Lung (tissue), 12 donors: ENCODE measurements around the gene AUTS2. TPM values are rescaled to one million over a fixed set of nuclear protein-coding genes. Genes with fewer than 3 reads are reported as not detected.
A peak's percentile ranks its signal among the peaks of the same experiment; 100 is the strongest.

Experiments used
- ATAC-seq: fragments of 200-7000 bp; cut with Tn5 transposase; one replicate; pipeline ENCODE4 v1.9.1; 2020; ENCODE audit warnings: moderate number of reproducible peaks; ENCODE audit not compliant: insufficient read depth, low FRiP score
- DNase-seq, 3 donors: peaks; one replicate each; pipeline ENCODE4 v3.0.0-alpha.2; 2013 to 2017
- H3K27ac ChIP-seq, 2 donors: one replicate each; pipeline ENCODE4 v1.5.1; 2013; ENCODE audit warnings: mild to moderate bottlenecking in 2 of 2, moderate library complexity in 2 of 2, control low read depth in 1 of 2, inconsistent platforms in 1 of 2, low read depth in 1 of 2, low read length in 1 of 2
- H3K27me3 ChIP-seq, 3 donors: one replicate each; pipeline ENCODE4 v1.5.1; 2013; ENCODE audit warnings: low read length in 2 of 3; ENCODE audit not compliant: control insufficient read depth in 3 of 3, insufficient read depth in 3 of 3
- H3K36me3 ChIP-seq, 4 donors: one replicate each; pipeline ENCODE4 v1.5.1; 2013; ENCODE audit warnings: low read length in 4 of 4, mild to moderate bottlenecking in 1 of 4, moderate library complexity in 1 of 4; ENCODE audit not compliant: control insufficient read depth in 4 of 4, insufficient read depth in 4 of 4
- H3K4me1 ChIP-seq, 5 donors: one replicate each; pipeline ENCODE4 v1.5.1; 2013; ENCODE audit warnings: low read length in 5 of 5, mild to moderate bottlenecking in 2 of 5, moderate library complexity in 1 of 5; ENCODE audit not compliant: control insufficient read depth in 5 of 5, insufficient read depth in 5 of 5
- H3K4me3 ChIP-seq: one replicate; pipeline ENCODE4 v1.5.1; 2013; ENCODE audit warnings: mild to moderate bottlenecking, control low read depth, moderate library complexity
- H3K9ac ChIP-seq, 2 donors: one replicate each; pipeline ENCODE4 v1.5.1; 2013; ENCODE audit warnings: low read length in 2 of 2, control low read depth in 1 of 2; ENCODE audit not compliant: insufficient read depth in 1 of 2
- H3K9me3 ChIP-seq, 4 donors: one replicate each; pipeline ENCODE4 v1.5.1; 2013; ENCODE audit warnings: low read length in 3 of 4, mild to moderate bottlenecking in 1 of 4, moderate library complexity in 1 of 4; ENCODE audit not compliant: control insufficient read depth in 4 of 4, insufficient read depth in 3 of 4
- CTCF ChIP-seq: IDR thresholded peaks from 2 replicates; pipeline ENCODE4 v1.5.1; 2012; ENCODE audit warnings: mild to moderate bottlenecking; ENCODE audit errors: control extremely low read depth, extremely low read depth
- WGBS, 2 donors: extraction: QIAGEN DNeasy Blood & Tissue Kit; methylation state at CpG; one replicate each; pipeline ENCODE4 v1.1.7; 2013; 5-methylcytosine and 5-hydroxymethylcytosine counted together
- polyA plus RNA-seq, 2 donors: library from polyadenylated mRNA; stranded (reverse); fragments of 200-250 nt; gene quantifications; one replicate each; pipeline ENCODE4 v1.2.1, GENCODE V29; 2013
- total RNA-seq, 2 donors: library from RNA; depleted of rRNA in 1 of 2; stranded (reverse); fragments of >200 nt in 1 of 2; gene quantifications; one replicate each; pipeline ENCODE4 v1.2.1, GENCODE V29; 2014 to 2021
- donor health status: control.
- donor health status: control.
- donor health status: Bipolar disorder and iron deficiency.
- donor health status: healthy.
- donor health status: DM: yes; HTN: yes; CAD: no.

AUTS2 gene
- total and polyA plus RNA-seq, 4 donors: 11.8 to 115 (median 40.6) TPM

GRCh38 chr7:70640266-70640833 lies 1042.1 kb downstream of the AUTS2 start:
- Histone ChIP-seq H3K27me3 (no peaks in the 10 kb centered on the region), H3K4me3 (no peak overlapping the region), H3K27ac (no peak overlapping the region), H3K9ac (no peak overlapping the region), H3K9me3 (peaks cover 0 to 5% (median 2%) of the 10 kb centered on the region in 4 donors), H3K4me1 (peaks cover 0 to 15% (median 0%) of the 10 kb centered on the region in 5 donors), H3K36me3 (no peaks in the 10 kb centered on the region)
- DNase-seq (peak in 1 of 3 donors; percentile 40), ATAC-seq (no peak)
- TF ChIP-seq CTCF: no peak
- 85 to 89% methylated on average over 5 of the region's 5 CpGs for WGBS, 2 donors

GRCh38 chr7:70641882-70642281 lies 1043.6 kb downstream of the AUTS2 start:
- Histone ChIP-seq H3K27me3 (no peaks in the 10 kb centered on the region), H3K9ac (no peak overlapping the region), H3K27ac (no peak overlapping the region), H3K4me1 (peaks cover 0 to 21% (median 0%) of the 10 kb centered on the region in 5 donors), H3K4me3 (no peak overlapping the region), H3K36me3 (no peaks in the 10 kb centered on the region), H3K9me3 (peaks cover 0 to 5% (median 2%) of the 10 kb centered on the region in 4 donors)
- 97% methylated on average over 2 of the region's 2 CpGs for WGBS, 2 donors
- DNase-seq (no peak), ATAC-seq (no peak)
- no peak for TF ChIP-seq CTCF

- Histone ChIP-seq H3K4me3 (no peak overlapping the region), H3K9ac (no peak overlapping the region), H3K9me3 (peaks cover 0 to 5% (median 2%) of the 10 kb centered on the region in 4 donors), H3K27ac (no peak overlapping the region), H3K4me1 (peaks cover 0 to 7% (median 0%) of the 10 kb centered on the region in 5 donors), H3K27me3 (no peaks in the 10 kb centered on the region), H3K36me3 (no peaks in the 10 kb centered on the region)
- TF ChIP-seq CTCF: no peak
- ATAC-seq (no peak), DNase-seq (no peak)
- 88 to 89% methylated on average over 8 of the region's 8 CpGs for WGBS, 2 donors
Observed at GRCh38 chr7:70645279-70645678, 1047.0 kb downstream of the AUTS2 start.
